Mucosa of stomach (tissue), 1 donor: ENCODE data around the gene NR2E1.
A peak's percentile ranks its signal among the peaks of the same experiment; 100 is the strongest.

Experiments used
- H3K27me3 ChIP-seq: one replicate; pipeline ENCODE4 v1.7.0; 2013; ENCODE audit warnings: mild to moderate bottlenecking, low read length; ENCODE audit not compliant: control insufficient read depth, insufficient read depth
- H3K36me3 ChIP-seq: one replicate; pipeline ENCODE4 v1.7.0; 2013; ENCODE audit warnings: low read length; ENCODE audit not compliant: control insufficient read depth, insufficient read depth
- H3K4me1 ChIP-seq: one replicate; pipeline ENCODE4 v1.7.0; 2013; ENCODE audit warnings: mild to moderate bottlenecking, low read length; ENCODE audit not compliant: control insufficient read depth, insufficient read depth
- H3K4me3 ChIP-seq: one replicate; pipeline ENCODE4 v1.7.0; 2013; ENCODE audit warnings: low read length
- H3K9ac ChIP-seq: one replicate; pipeline ENCODE4 v1.7.0; 2013; ENCODE audit warnings: mild to moderate bottlenecking, low read length, moderate library complexity
- H3K9me3 ChIP-seq: one replicate; pipeline ENCODE4 v1.7.0; 2013; ENCODE audit warnings: mild to moderate bottlenecking, low read length, moderate library complexity; ENCODE audit not compliant: control insufficient read depth
- donor health status: Pancreatic carcinoma.

The NR2E1 gene

GRCh38 chr6:108127056-108127455 is 38.8 kb upstream of the NR2E1 start:
- no peaks in the 10 kb centered on the region for H3K9me3 ChIP-seq
- H3K9ac ChIP-seq: no peak overlapping the region
- peaks cover 14% of the 10 kb centered on the region for H3K4me1 ChIP-seq
- no peak overlapping the region for H3K4me3 ChIP-seq
- no peaks in the 10 kb centered on the region for H3K36me3 ChIP-seq
- peaks cover 40% of the 10 kb centered on the region for H3K27me3 ChIP-seq

DNA sequence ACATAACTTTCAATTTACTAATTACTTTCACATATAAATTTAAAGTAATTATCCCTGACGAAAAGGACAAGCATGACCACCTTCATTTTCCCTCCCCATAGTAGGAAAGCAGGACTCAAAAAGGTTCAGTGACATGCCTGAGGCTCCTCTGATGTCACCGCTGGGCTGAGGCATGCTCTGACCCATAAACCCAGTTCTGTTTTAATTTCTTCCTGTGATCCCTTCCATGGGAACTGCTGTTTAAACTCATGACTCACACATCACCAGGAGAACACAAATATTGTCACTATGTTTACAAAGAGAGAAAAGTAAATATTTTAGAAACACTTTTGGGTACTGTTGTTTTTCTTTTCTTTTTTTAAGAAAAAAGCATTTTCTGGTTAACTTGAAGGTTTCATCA is 38.0 kb upstream of the NR2E1 start:
- H3K4me1 ChIP-seq: peaks cover 14% of the 10 kb centered on the region
- H3K9me3 ChIP-seq: no peaks in the 10 kb centered on the region
- H3K27me3 ChIP-seq: peaks cover 36% of the 10 kb centered on the region
- H3K4me3 ChIP-seq: no peak overlapping the region
- no peak overlapping the region for H3K9ac ChIP-seq
- no peaks in the 10 kb centered on the region for H3K36me3 ChIP-seq

DNA sequence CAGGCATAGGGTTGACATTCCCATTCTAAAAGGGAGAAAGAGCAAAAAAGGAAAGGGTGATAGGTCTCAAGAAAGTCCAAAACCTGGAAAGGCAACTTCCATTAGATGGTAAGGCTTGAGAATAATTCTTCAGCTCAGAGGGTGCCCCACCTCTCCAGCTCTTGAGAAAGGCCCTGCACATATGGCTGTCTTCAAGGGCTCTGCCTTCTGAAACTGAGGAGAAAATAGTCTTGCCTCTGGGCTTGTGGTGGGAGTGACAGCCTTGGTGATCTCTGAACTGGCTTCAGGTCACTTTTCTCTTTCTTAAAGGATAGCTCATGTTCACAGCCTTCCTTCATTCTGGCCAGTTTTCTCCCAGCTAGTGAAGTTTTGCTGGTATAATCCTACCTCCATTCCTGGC is 35.6 kb upstream of the NR2E1 start:
- H3K27me3 ChIP-seq: peaks cover 32% of the 10 kb centered on the region
- no peak overlapping the region for H3K9ac ChIP-seq
- peaks cover 26% of the 10 kb centered on the region for H3K4me1 ChIP-seq
- no peak overlapping the region for H3K4me3 ChIP-seq
- no peaks in the 10 kb centered on the region for H3K9me3 ChIP-seq
- no peaks in the 10 kb centered on the region for H3K36me3 ChIP-seq

DNA sequence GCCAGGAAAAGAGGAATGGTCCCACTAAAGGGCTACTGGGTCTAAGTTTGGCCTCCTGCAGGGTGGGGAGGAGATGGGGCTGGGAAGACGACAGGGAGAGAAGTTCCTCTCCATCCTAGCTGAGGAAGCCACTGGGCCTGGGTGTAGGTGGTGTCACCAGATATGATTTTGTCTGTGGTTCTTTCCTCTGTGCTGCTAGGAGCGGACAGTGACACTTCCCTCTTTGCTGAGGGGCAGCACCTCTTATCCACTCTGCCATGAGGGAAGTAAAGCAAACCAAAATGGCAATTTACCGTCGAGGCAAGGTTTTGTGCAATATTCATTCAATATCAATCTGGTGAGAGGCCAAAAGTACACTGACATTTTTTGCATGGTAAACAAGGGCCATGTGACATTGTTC is 33.0 kb upstream of the NR2E1 start:
- H3K36me3 ChIP-seq: no peaks in the 10 kb centered on the region
- peaks cover 27% of the 10 kb centered on the region for H3K27me3 ChIP-seq
- no peak overlapping the region for H3K9ac ChIP-seq
- H3K4me1 ChIP-seq: peaks cover 19% of the 10 kb centered on the region
- H3K4me3 ChIP-seq: no peak overlapping the region
- H3K9me3 ChIP-seq: no peaks in the 10 kb centered on the region

DNA sequence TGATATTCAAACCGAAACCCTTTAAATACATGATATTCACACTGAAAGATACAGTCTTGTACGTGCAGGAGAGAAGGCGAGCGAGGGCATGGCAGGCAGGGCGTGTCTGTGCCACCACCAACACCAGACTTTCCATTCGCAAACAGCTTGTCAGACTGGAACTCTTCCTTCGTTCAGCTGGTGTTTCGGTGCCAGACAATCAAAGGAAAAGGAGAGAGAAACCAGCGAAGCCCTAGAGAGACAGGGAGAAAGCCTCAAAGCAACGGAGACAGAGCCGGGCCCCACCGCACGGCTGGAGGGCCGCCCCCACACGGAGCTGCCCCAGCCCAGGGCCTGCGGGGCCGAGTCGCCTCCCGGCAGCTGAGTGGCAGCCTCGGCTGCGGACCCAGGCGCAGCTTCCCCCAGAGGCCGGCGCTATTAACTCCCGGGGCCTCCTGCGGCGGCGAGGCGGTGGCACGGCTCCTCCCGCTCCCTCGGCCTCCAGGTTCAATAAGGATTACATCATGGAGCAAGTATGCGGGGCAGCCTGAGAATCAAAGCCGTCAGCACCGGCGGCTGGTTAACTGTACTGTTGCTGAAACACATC is 32.1 kb upstream of the NR2E1 start:
- no peaks in the 10 kb centered on the region for H3K36me3 ChIP-seq

GRCh38 chr6:108134213-108134970 is 31.4 kb upstream of the NR2E1 start:
- Histone ChIP-seq H3K36me3 (no peaks in the 10 kb centered on the region), H3K4me3 (no peak overlapping the region), H3K9me3 (no peaks in the 10 kb centered on the region), H3K9ac (no peak overlapping the region), H3K4me1 (peaks cover 12% of the 10 kb centered on the region), H3K27me3 (peaks cover 30% of the 10 kb centered on the region)

More for the DNA sequence above, 32.1 kb upstream of the NR2E1 start:
- Histone ChIP-seq H3K27me3 (peaks cover 30% of the 10 kb centered on the region), H3K4me3 (peak overlapping the region; percentile 28), H3K9me3 (no peaks in the 10 kb centered on the region), H3K9ac (peak overlapping the region; percentile 54), H3K4me1 (peaks cover 12% of the 10 kb centered on the region)

DNA sequence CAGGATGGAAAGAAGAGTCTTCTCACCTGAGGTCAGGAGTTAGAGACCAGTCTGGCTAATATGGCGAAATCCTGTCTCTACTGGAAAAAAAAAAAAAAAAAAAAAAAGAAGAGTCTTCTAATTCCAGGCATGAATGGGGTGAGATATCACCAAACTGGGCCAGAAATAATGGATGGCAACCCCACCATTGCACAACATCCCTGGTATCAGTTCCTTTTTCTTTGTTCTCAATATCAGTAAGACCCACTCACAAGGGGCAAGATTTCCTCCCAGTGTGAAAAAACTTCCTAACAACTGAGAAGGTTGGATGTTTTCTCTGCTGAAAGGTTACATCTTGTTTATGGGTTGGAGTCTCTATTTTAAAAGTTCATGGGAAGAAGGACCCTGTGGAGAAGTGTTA is 23.6 kb upstream of the NR2E1 start:
- H3K27me3 ChIP-seq: peaks cover 9% of the 10 kb centered on the region
- no peak overlapping the region for H3K4me3 ChIP-seq
- H3K9me3 ChIP-seq: no peaks in the 10 kb centered on the region
- H3K9ac ChIP-seq: no peak overlapping the region
- H3K36me3 ChIP-seq: no peaks in the 10 kb centered on the region
- H3K4me1 ChIP-seq: no peaks in the 10 kb centered on the region

- H3K27me3 ChIP-seq: peaks cover 17% of the 10 kb centered on the region
- no peaks in the 10 kb centered on the region for H3K4me1 ChIP-seq
- H3K9ac ChIP-seq: no peak overlapping the region
- no peaks in the 10 kb centered on the region for H3K36me3 ChIP-seq
- no peaks in the 10 kb centered on the region for H3K9me3 ChIP-seq
- no peak overlapping the region for H3K4me3 ChIP-seq
These were observed 20.2 kb upstream of the NR2E1 start for GRCh38 chr6:108145639-108146038.

DNA sequence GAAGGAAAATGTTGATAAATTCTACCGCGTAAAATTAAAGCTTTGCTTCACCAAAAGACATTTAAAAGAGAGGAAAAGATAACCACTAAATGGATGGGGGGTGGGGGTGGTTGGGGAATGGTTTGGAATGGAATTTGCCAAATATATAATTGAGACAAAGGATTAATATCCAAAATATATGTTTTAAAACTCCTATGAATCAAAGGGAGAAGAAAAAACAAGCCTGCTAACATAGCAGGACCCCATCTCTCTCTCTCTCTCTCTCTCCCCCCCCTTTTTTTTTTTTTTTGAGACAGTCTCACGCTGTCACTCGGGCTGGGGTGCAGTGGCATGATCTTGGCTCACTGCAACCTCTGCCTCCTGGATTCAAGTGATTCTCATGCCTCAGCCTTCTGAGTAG is 13.4 kb upstream of the NR2E1 start:
- Histone ChIP-seq H3K4me1 (peaks cover 6% of the 10 kb centered on the region), H3K36me3 (no peaks in the 10 kb centered on the region), H3K4me3 (no peak overlapping the region), H3K9me3 (no peaks in the 10 kb centered on the region), H3K27me3 (peaks cover 57% of the 10 kb centered on the region), H3K9ac (no peak overlapping the region)

DNA sequence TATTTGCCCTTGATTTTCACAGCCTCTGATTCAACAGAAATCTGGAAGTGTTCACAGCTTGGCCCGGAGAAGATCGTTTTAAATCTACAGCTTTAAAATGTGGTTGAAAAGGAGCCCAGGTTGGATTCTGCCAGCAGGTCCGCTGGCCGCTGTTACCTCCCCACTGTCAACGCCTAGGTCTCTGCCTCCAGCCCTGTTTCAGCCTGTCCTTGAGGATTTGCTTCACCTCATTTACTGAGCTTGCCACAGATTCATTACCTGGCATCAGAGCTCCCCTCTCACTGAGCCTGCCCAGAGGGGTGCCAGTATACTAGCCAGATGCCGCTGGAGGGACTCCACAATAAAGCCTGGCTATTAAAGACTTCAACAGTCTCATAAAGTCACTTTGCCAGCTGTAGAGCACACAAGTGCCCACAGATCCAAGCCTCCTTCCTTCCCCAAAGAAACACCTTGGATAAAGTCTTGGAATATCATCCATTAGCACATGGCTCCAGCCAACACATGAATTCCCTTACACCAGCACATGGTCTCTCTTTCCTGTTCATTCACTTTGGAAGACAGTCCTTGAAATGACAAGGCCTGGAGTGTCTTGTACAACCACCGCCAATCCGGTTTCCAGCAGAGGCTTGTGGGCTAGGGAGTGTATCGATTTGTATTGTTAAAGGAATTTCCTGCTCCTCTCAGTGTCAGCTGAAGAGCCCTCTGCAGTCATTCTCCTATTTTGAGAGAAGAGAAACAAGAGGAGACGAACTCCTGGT is 9.5 kb upstream of the NR2E1 start:
- no peak overlapping the region for H3K4me3 ChIP-seq
- H3K9ac ChIP-seq: no peak overlapping the region
- H3K9me3 ChIP-seq: no peaks in the 10 kb centered on the region
- peaks cover 10% of the 10 kb centered on the region for H3K4me1 ChIP-seq
- peaks cover 80% of the 10 kb centered on the region for H3K27me3 ChIP-seq
- H3K36me3 ChIP-seq: no peaks in the 10 kb centered on the region

GRCh38 chr6:108156938-108157233 is 8.9 kb upstream of the NR2E1 start:
- Histone ChIP-seq H3K9me3 (no peaks in the 10 kb centered on the region), H3K9ac (no peak overlapping the region), H3K4me3 (no peak overlapping the region), H3K27me3 (peaks cover 85% of the 10 kb centered on the region), H3K36me3 (no peaks in the 10 kb centered on the region), H3K4me1 (peaks cover 10% of the 10 kb centered on the region)

DNA sequence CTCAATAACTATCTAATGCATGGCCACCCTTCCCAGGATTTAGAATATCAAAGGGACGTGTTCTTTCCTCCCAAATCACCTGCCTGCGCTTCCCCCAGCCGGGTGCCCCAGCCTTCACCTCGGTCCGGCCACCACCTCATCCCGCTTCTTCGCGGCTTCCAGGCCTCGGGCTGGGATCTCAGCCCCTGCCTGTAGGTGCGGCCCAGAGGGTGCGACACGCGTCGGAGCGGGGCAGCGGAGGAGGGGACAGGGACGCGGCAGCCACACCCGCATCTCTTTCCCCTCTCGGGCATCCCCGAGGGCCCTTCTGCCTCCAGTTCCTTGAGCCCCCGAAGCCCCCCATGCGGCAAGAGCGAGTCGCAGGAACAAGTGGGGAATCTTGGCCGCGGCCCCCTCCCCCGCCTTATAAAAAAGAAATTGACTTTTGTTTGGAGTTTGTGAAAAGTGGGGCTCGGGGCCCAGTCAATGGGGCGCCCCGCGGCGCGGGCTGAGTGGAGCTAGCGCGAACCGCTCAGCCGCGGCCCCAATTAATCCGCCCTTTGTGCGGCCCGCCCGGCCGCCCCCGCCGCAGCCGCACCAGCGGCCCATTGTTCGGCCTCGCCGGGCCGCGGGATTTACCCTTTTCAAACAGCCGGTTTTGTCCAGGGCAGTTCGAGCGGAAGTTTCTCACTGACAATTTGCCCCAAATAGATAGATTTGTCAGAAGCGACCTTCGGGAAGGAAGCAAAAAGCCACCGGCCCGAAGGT is 8.4 kb upstream of the NR2E1 start:
- no peak overlapping the region for H3K4me3 ChIP-seq
- H3K9ac ChIP-seq: no peak overlapping the region
- no peaks in the 10 kb centered on the region for H3K36me3 ChIP-seq

More for the DNA sequence above, 8.4 kb upstream of the NR2E1 start:
- Histone ChIP-seq H3K27me3 (peaks cover 90% of the 10 kb centered on the region), H3K9me3 (no peaks in the 10 kb centered on the region), H3K4me1 (peaks cover 10% of the 10 kb centered on the region)
